DND-41 (cell line): ENCODE measurements around the gene MAP2.

Experiments
- ATAC-seq: fragments of 200-7000 bp; cut with Tn5 transposase; 3 replicates; pipeline ENCODE4 v1.9.1; 2021; ENCODE audit warnings: low read depth; ENCODE audit not compliant: insufficient read depth
- DNase-seq: peaks from one replicate; pipeline ENCODE4 v3.0.0-alpha.2; 2020
- H2AFZ ChIP-seq: 2 replicates; pipeline ENCODE4 v1.6.0; 2012; ENCODE audit warnings: low read depth, low read length
- H3K27ac ChIP-seq: 2 replicates; pipeline ENCODE4 v1.5.1; 2012; ENCODE audit warnings: low read length, inconsistent platforms
- H3K27me3 ChIP-seq: fragments of 200-600 bp; sonication (generic); 2 replicates; pipeline ENCODE4 v1.6.0; 2012; ENCODE audit warnings: low read length, mild to moderate bottlenecking, inconsistent platforms; ENCODE audit not compliant: insufficient read depth, poor library complexity
- H3K36me3 ChIP-seq: 2 replicates; pipeline ENCODE4 v1.5.1; 2012; ENCODE audit warnings: low read length, inconsistent platforms; ENCODE audit not compliant: insufficient read depth
- H3K4me1 ChIP-seq: 2 replicates; pipeline ENCODE4 v1.5.1; 2012; ENCODE audit warnings: mild to moderate bottlenecking, low read length; ENCODE audit not compliant: insufficient read depth
- H3K4me2 ChIP-seq: 2 replicates; pipeline ENCODE4 v1.6.0; 2012; ENCODE audit warnings: mild to moderate bottlenecking, moderate library complexity, low read length, inconsistent platforms; ENCODE audit not compliant: insufficient read depth
- H3K4me3 ChIP-seq, 2 experiments: fragments of 200-600 bp in 1 of 2; shearing (Covaris generic) in 1 of 2; 2 replicates each; pipeline ENCODE4 v1.5.1; 2012 to 2016; ENCODE audit warnings: inconsistent platforms in 2 of 2, low read length in 2 of 2, mild to moderate bottlenecking in 2 of 2, low read depth in 1 of 2, moderate library complexity in 1 of 2
- H3K79me2 ChIP-seq: 2 replicates; pipeline ENCODE4 v1.6.0; 2012; ENCODE audit warnings: low read length, inconsistent platforms; ENCODE audit not compliant: insufficient read depth
- H3K9ac ChIP-seq: 2 replicates; pipeline ENCODE4 v1.6.0; 2012; ENCODE audit warnings: low read depth, mild to moderate bottlenecking, inconsistent platforms, low read length, moderate library complexity
- H3K9me3 ChIP-seq: 2 replicates; pipeline ENCODE4 v1.5.1; 2012; ENCODE audit warnings: low read length, moderate library complexity, mild to moderate bottlenecking, inconsistent platforms; ENCODE audit not compliant: insufficient read depth, severe bottlenecking
- H4K20me1 ChIP-seq: 2 replicates; pipeline ENCODE4 v1.6.0; 2012; ENCODE audit warnings: low read length; ENCODE audit not compliant: insufficient read depth
- CTCF ChIP-seq: IDR thresholded peaks from 2 replicates; pipeline ENCODE4 v1.5.1; 2012; ENCODE audit warnings: borderline replicate concordance, low read length, moderate library complexity, mild to moderate bottlenecking; ENCODE audit not compliant: poor library complexity, severe bottlenecking; ENCODE audit errors: extremely low read depth
- EZH2 ChIP-seq: IDR thresholded peaks from 3 replicates; pipeline ENCODE4 v1.6.1; 2012; ENCODE audit warnings: borderline replicate concordance, low read depth, mild to moderate bottlenecking, moderate library complexity, low read length, inconsistent platforms; ENCODE audit not compliant: severe bottlenecking

Gene MAP2

GRCh38 chr2:209458008-209458979 is 34.4 kb downstream of the MAP2 start:
- Histone ChIP-seq H3K27me3 (no peaks in the 10 kb centered on the region), H2AFZ (no peak overlapping the region), H3K36me3 (no peaks in the 10 kb centered on the region), H4K20me1 (no peaks in the 10 kb centered on the region), H3K79me2 (no peaks in the 10 kb centered on the region), H3K27ac (no peak overlapping the region), H3K9me3 (no peaks in the 10 kb centered on the region), H3K4me3 (no peak overlapping the region), H3K4me2 (no peak overlapping the region), H3K4me1 (no peaks in the 10 kb centered on the region), H3K9ac (no peak overlapping the region)
- no peak for ATAC-seq
- no peak for TF ChIP-seq CTCF
- TF ChIP-seq EZH2 = no peak
- DNase-seq = no peak

GRCh38 chr2:209459359-209459758 is 35.5 kb downstream of the MAP2 start:
- H3K9ac ChIP-seq = no peak overlapping the region
- TF ChIP-seq CTCF = no peak
- no peak for TF ChIP-seq EZH2
- no peak overlapping the region for H3K27ac ChIP-seq
- H3K79me2 ChIP-seq = no peaks in the 10 kb centered on the region
- no peak overlapping the region for H3K4me3 ChIP-seq
- no peaks in the 10 kb centered on the region for H4K20me1 ChIP-seq
- no peak overlapping the region for H3K4me2 ChIP-seq
- no peaks in the 10 kb centered on the region for H3K27me3 ChIP-seq
- no peaks in the 10 kb centered on the region for H3K36me3 ChIP-seq
- no peaks in the 10 kb centered on the region for H3K4me1 ChIP-seq
- H3K9me3 ChIP-seq = no peaks in the 10 kb centered on the region
- no peak for ATAC-seq
- no peak for DNase-seq
- H2AFZ ChIP-seq = no peak overlapping the region

- H4K20me1 ChIP-seq = no peaks in the 10 kb centered on the region
- no peaks in the 10 kb centered on the region for H3K27me3 ChIP-seq
- no peaks in the 10 kb centered on the region for H3K79me2 ChIP-seq
- H3K4me1 ChIP-seq = no peaks in the 10 kb centered on the region
- TF ChIP-seq EZH2 (no peak), CTCF (no peak)
- no peaks in the 10 kb centered on the region for H3K9me3 ChIP-seq
- ATAC-seq (no peak), DNase-seq (no peak)
- H3K36me3 ChIP-seq = no peaks in the 10 kb centered on the region
- no peak overlapping the region for H3K27ac ChIP-seq
- H2AFZ ChIP-seq = no peak overlapping the region
- no peak overlapping the region for H3K4me2 ChIP-seq
- no peak overlapping the region for H3K4me3 ChIP-seq
- H3K9ac ChIP-seq = no peak overlapping the region
Measured at GRCh38 chr2:209460151-209460761, 36.4 kb downstream of the MAP2 start.
